A549 (cell line): ENCODE measurements around the gene SCN5A.

ENCODE experiments used
- CBX2 ChIP-seq: fragments of 200-600 bp; sonication (generic); IDR thresholded peaks from 2 replicates; pipeline ENCODE4 v1.6.1; 2016; ENCODE audit warnings: low read depth, mild to moderate bottlenecking, borderline replicate concordance
- CEBPB ChIP-seq, 2 experiments: fragments of >200 bp in 1 of 2; sonication (Bioruptor Twin) in 1 of 2; formaldehyde crosslinking in 1 of 2; IDR thresholded peaks; 2 replicates each; pipeline ENCODE4 v1.6.1; 2012 to 2016
- CTCF ChIP-seq: fragments of >200 bp; sonication (Bioruptor Twin); formaldehyde crosslinking; IDR thresholded peaks from 3 replicates; pipeline ENCODE4 v1.5.1; 2016
- HOXB13 ChIP-seq: fragments of 250-450 bp; sonication (Bioruptor Pico); IDR thresholded peaks from 2 replicates; pipeline ENCODE4 v1.5.0; 2020; ENCODE audit warnings: low read depth, mild to moderate bottlenecking, moderate library complexity
- NR3C1 ChIP-seq: fragments of >200 bp; sonication (Bioruptor Twin); formaldehyde crosslinking; IDR thresholded peaks from 3 replicates; pipeline ENCODE4 v1.6.1; 2017
- POLR2A ChIP-seq: IDR thresholded peaks from 2 replicates; pipeline ENCODE4 v1.6.1; 2012; ENCODE audit warnings: mild to moderate bottlenecking, low read length
- RCOR1 ChIP-seq: fragments of 150-350 bp; IDR thresholded peaks from 2 replicates; pipeline ENCODE4 v1.6.1; 2014; ENCODE audit warnings: antibody characterized with exemption, low read length, low read depth
- TF ChIP-seq, protein P1 (sequence below): fragments of 200-600 bp; sonication (generic); IDR thresholded peaks from 2 replicates; pipeline ENCODE4 v1.6.1; 2016; ENCODE audit warnings: antibody characterized with exemption, mild to moderate bottlenecking, moderate library complexity

GRCh38 chr3:38630606-38631005 lies 18.9 kb downstream of the SCN5A start:
- no peak for TF ChIP-seq CBX2
- TF ChIP-seq, protein P1, sequence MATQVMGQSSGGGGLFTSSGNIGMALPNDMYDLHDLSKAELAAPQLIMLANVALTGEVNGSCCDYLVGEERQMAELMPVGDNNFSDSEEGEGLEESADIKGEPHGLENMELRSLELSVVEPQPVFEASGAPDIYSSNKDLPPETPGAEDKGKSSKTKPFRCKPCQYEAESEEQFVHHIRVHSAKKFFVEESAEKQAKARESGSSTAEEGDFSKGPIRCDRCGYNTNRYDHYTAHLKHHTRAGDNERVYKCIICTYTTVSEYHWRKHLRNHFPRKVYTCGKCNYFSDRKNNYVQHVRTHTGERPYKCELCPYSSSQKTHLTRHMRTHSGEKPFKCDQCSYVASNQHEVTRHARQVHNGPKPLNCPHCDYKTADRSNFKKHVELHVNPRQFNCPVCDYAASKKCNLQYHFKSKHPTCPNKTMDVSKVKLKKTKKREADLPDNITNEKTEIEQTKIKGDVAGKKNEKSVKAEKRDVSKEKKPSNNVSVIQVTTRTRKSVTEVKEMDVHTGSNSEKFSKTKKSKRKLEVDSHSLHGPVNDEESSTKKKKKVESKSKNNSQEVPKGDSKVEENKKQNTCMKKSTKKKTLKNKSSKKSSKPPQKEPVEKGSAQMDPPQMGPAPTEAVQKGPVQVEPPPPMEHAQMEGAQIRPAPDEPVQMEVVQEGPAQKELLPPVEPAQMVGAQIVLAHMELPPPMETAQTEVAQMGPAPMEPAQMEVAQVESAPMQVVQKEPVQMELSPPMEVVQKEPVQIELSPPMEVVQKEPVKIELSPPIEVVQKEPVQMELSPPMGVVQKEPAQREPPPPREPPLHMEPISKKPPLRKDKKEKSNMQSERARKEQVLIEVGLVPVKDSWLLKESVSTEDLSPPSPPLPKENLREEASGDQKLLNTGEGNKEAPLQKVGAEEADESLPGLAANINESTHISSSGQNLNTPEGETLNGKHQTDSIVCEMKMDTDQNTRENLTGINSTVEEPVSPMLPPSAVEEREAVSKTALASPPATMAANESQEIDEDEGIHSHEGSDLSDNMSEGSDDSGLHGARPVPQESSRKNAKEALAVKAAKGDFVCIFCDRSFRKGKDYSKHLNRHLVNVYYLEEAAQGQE: no peak
- no peak for TF ChIP-seq NR3C1
- TF ChIP-seq CTCF: no peak
- TF ChIP-seq POLR2A: no peak
- no peak for TF ChIP-seq HOXB13 (CRISPR knock-in tag)
- no peak for TF ChIP-seq CEBPB (IDR thresholded peaks at IDR 0.05)
- TF ChIP-seq RCOR1: no peak
